OCI-LY3 (cell line): Measurements from ENCODE around the gene CEP20.
A peak's percentile ranks its signal among the peaks of the same experiment; 100 is the strongest.

Experiments
- H2AFZ ChIP-seq: fragments of 200-600, 300-600 bp; shearing (Covaris generic); 2 replicates; pipeline ENCODE4 v1.6.0; 2014; ENCODE audit warnings: antibody characterized with exemption, low read depth, low read length
- H3K27ac ChIP-seq: fragments of 200-600, 300-600 bp; sonication (generic); 2 replicates; pipeline ENCODE4 v1.5.1; 2014; ENCODE audit warnings: mild to moderate bottlenecking, low read length, moderate library complexity, mixed read lengths
- H3K27me3 ChIP-seq: fragments of 200-600, 300-600 bp; sonication (generic); 2 replicates; pipeline ENCODE4 v1.6.1; 2014; ENCODE audit warnings: low read depth, low read length, mixed read lengths
- H3K36me3 ChIP-seq: fragments of 200-600, 300-600 bp; sonication (generic); replicated peaks from 2 replicates; pipeline ENCODE3; 2014; ENCODE audit warnings: low read depth, low read length, mixed read lengths
- H3K4me1 ChIP-seq: fragments of 300-600, 200-600 bp; sonication (generic); 2 replicates; pipeline ENCODE4 v1.6.1; 2014; ENCODE audit warnings: low read length, mixed read lengths
- H3K4me2 ChIP-seq: fragments of 200-600, 300-600 bp; sonication (generic); 2 replicates; pipeline ENCODE4 v1.6.1; 2014; ENCODE audit warnings: low read length, mixed read lengths
- H3K4me3 ChIP-seq: fragments of 300-600, 200-600 bp; sonication (generic); 2 replicates; pipeline ENCODE4 v1.5.1; 2014; ENCODE audit warnings: antibody characterized with exemption, mild to moderate bottlenecking, low read length, moderate library complexity
- H3K79me2 ChIP-seq: fragments of 300-600, 200-600 bp; shearing (Covaris generic); 2 replicates; pipeline ENCODE4 v1.6.1; 2014; ENCODE audit warnings: mild to moderate bottlenecking, low read length, mixed read lengths
- H3K9ac ChIP-seq: fragments of 300-600, 200-600 bp; shearing (Covaris generic); 2 replicates; pipeline ENCODE4 v1.6.0; 2014; ENCODE audit warnings: mild to moderate bottlenecking, low read length, moderate library complexity
- H3K9me3 ChIP-seq: fragments of 200-600, 300-600 bp; shearing (Covaris generic); 2 replicates; pipeline ENCODE4 v1.6.1; 2014; ENCODE audit warnings: low read length, mixed read lengths; ENCODE audit not compliant: insufficient read depth
- H4K20me1 ChIP-seq: fragments of 200-600, 300-600 bp; sonication (generic); 2 replicates; pipeline ENCODE4 v1.6.1; 2016; ENCODE audit warnings: low read length, mixed read lengths; ENCODE audit not compliant: insufficient read depth
- EZH2phosphoT487 ChIP-seq: fragments of 200-600 bp; shearing (Covaris generic); IDR thresholded peaks from 2 replicates; pipeline ENCODE4 v1.6.1; 2018; ENCODE audit warnings: antibody characterized with exemption, mixed run types, low read depth
- TF ChIP-seq, protein P1 (sequence below): fragments of 200-600, 300-600 bp; sonication (generic); IDR thresholded peaks from 2 replicates; pipeline ENCODE4 v1.5.1; 2014; ENCODE audit warnings: antibody characterized with exemption, low read length, low read depth

CEP20 gene

DNA sequence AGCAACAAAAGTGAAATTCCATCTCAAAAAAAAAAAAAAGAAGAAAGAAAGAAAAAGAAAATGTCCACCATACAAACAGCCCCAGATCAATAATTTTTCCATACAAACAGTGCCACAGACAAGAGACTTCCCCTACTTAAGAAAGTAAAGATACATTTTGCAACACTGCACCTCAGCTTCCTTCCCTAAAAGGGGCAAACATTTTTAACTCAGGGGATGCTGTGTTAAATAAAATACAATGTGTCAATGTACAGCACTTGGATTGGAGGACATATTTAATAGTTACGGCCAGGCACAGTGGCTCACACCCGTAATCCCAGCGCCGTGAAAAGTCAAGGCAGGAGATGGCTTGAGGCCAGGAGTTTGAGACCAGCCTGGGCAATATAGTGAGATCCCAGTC, 53.9 kb downstream of the CEP20 start:
- Histone ChIP-seq H3K4me1 (peaks cover 38% of the 10 kb centered on the region), H4K20me1 (no peaks in the 10 kb centered on the region), H3K79me2 (no peaks in the 10 kb centered on the region), H3K4me2 (no peak overlapping the region), H3K27me3 (no peaks in the 10 kb centered on the region), H3K9ac (no peak overlapping the region), H3K27ac (no peak overlapping the region), H2AFZ (no peak overlapping the region), H3K4me3 (no peak overlapping the region), H3K9me3 (no peaks in the 10 kb centered on the region), H3K36me3 (no peaks in the 10 kb centered on the region)
- TF ChIP-seq, protein P1, sequence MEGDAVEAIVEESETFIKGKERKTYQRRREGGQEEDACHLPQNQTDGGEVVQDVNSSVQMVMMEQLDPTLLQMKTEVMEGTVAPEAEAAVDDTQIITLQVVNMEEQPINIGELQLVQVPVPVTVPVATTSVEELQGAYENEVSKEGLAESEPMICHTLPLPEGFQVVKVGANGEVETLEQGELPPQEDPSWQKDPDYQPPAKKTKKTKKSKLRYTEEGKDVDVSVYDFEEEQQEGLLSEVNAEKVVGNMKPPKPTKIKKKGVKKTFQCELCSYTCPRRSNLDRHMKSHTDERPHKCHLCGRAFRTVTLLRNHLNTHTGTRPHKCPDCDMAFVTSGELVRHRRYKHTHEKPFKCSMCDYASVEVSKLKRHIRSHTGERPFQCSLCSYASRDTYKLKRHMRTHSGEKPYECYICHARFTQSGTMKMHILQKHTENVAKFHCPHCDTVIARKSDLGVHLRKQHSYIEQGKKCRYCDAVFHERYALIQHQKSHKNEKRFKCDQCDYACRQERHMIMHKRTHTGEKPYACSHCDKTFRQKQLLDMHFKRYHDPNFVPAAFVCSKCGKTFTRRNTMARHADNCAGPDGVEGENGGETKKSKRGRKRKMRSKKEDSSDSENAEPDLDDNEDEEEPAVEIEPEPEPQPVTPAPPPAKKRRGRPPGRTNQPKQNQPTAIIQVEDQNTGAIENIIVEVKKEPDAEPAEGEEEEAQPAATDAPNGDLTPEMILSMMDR: no peak
- TF ChIP-seq EZH2phosphoT487: no peak

DNA sequence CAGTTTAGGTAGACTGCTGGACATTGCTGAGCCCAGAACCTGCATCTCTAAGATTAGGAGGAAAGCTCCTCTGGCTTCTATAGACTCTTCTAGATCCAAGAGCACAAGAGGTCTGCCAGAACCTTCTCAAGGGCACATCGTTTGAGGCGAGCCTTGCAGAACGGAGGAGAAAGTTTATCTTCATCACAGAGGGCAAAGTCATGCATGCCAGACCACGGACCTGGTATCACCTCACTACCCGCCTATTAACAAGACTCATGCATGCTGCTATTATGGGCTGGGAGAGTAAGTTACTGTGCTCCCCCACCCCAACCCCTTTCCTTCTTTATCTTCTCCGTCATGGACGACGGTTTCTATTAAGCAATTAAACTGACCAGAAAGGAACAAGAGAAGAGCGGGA, 54.9 kb downstream of the CEP20 start:
- no peak overlapping the region for H3K27ac ChIP-seq

DNA sequence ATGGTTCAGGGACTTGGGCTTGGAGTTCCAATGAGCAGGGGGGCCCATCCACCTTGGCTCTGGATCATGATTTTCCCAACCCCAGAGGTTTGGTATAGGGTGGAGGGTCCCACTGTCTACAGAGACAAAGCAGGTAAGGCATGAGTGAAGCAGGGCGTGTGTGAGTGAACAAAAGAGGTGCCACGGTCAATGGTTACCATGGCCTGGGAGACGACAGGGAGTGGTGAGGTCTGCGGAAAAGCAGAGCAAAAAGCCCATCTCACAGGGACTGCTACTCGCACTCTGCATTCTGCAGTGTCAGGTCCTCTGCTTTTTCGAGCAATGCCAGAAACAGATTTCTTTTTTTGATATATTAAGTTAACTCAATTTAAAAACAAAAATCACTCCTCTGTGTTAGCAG, 56.2 kb downstream of the CEP20 start:
- no peak overlapping the region for H3K4me3 ChIP-seq
- H3K27ac ChIP-seq: no peak overlapping the region
- no peak overlapping the region for H2AFZ ChIP-seq
- H3K79me2 ChIP-seq: no peaks in the 10 kb centered on the region
- no peak overlapping the region for H3K9ac ChIP-seq
- H3K4me1 ChIP-seq: peaks cover 42% of the 10 kb centered on the region
- no peaks in the 10 kb centered on the region for H3K27me3 ChIP-seq
- TF ChIP-seq, protein P1: no peak
- no peak for TF ChIP-seq EZH2phosphoT487
- H3K36me3 ChIP-seq: no peaks in the 10 kb centered on the region
- H3K4me2 ChIP-seq: no peak overlapping the region
- no peaks in the 10 kb centered on the region for H4K20me1 ChIP-seq
- no peaks in the 10 kb centered on the region for H3K9me3 ChIP-seq

More for the DNA sequence above, 54.9 kb downstream of the CEP20 start:
- Histone ChIP-seq H4K20me1 (no peaks in the 10 kb centered on the region), H2AFZ (no peak overlapping the region), H3K27me3 (no peaks in the 10 kb centered on the region), H3K79me2 (no peaks in the 10 kb centered on the region), H3K4me3 (no peak overlapping the region), H3K4me2 (no peak overlapping the region), H3K36me3 (no peaks in the 10 kb centered on the region), H3K9ac (no peak overlapping the region), H3K4me1 (peaks cover 42% of the 10 kb centered on the region), H3K9me3 (no peaks in the 10 kb centered on the region)
- no peak for TF ChIP-seq EZH2phosphoT487
- TF ChIP-seq, protein P1: no peak

DNA sequence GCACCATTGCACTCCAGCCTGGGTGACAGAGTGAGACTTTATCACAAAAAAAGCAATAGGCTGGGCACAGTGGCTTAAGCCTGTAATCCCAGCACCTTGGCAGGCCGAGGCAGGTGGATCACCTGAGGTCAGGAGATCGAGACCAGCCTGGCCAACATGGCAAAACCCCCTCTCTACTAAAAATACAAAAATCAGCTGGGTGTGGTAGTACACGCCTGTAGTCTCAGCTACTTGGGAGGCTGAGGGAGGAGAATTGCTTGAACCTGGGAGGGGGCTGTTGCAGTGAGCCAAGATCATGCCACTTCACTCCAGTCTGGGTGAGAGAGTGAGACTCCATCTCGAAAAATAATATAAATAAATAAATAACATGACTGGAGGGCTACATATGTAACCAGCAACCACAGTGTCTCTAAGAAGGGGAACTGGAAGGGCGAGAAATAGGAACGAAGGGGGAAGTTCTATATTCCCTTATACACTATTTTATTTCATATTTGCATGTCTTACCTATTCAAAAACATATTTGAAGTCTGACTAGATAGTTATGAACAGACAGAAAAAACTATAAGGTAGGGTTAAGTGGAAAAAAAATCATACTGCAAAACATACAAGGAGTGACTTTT, 57.5 kb downstream of the CEP20 start:
- peak overlapping the region; percentile 15; the same call in 1 of the 2 replicates for H3K4me3 ChIP-seq
- peaks cover 42% of the 10 kb centered on the region for H3K4me1 ChIP-seq
- H3K27me3 ChIP-seq: no peaks in the 10 kb centered on the region
- H2AFZ ChIP-seq: no peak overlapping the region
- TF ChIP-seq, protein P1: no peak
- no peak for TF ChIP-seq EZH2phosphoT487
- H3K9me3 ChIP-seq: no peaks in the 10 kb centered on the region
- no peak overlapping the region for H3K27ac ChIP-seq
- peak overlapping the region; percentile 44 for H3K4me2 ChIP-seq
- H3K36me3 ChIP-seq: no peaks in the 10 kb centered on the region
- no peak overlapping the region for H3K9ac ChIP-seq
- H3K79me2 ChIP-seq: no peaks in the 10 kb centered on the region
- no peaks in the 10 kb centered on the region for H4K20me1 ChIP-seq
